ENCODE data around the gene BMP10.

Gene BMP10

GRCh38 chr2:68831686-68832232 lies 39.4 kb downstream of the BMP10 start:
- peak; percentile 85 for DNase-seq
- no peak overlapping the region for H3K27ac ChIP-seq (ENCODE audit: low read length, poor library complexity, severe bottlenecking)
- H3K9me3 ChIP-seq (ENCODE audit: control insufficient read depth, low read length): no peaks in the 10 kb centered on the region
- H2BK12ac ChIP-seq (ENCODE audit: low read length in 2 of 2): peak overlapping the region; percentile 82 to 83
- no peak overlapping the region for H3K23ac ChIP-seq (ENCODE audit: low read length in 2 of 2)
- H2AFZ ChIP-seq (ENCODE audit: low read depth, low read length): no peak overlapping the region
- no peak overlapping the region for H3K14ac ChIP-seq (ENCODE audit: low read length in 2 of 2)
- H2BK5ac ChIP-seq (ENCODE audit: low read depth, low read length, poor library complexity, severe bottlenecking): no peak overlapping the region
- H3K36me3 ChIP-seq (ENCODE audit: control insufficient read depth in 1 of 2, insufficient read depth in 2 of 2, low read depth in 1 of 2, low read length in 2 of 2): no peaks in the 10 kb centered on the region
- peaks cover 16% of the 10 kb centered on the region for H3K4me1 ChIP-seq (ENCODE audit: control insufficient read depth, insufficient read depth, low read depth, low read length)
- no peaks in the 10 kb centered on the region for H3K79me1 ChIP-seq (replicated peaks; ENCODE audit: low read length, poor library complexity, severe bottlenecking)
- 100% methylated on average over 1 of the region's 3 CpGs for WGBS
- H4K91ac ChIP-seq (ENCODE audit: low read length): peak overlapping the region; percentile 53
- H2BK120ac ChIP-seq (ENCODE audit: low read depth, low read length): peak overlapping the region; percentile 6
- peak overlapping the region in 1 of 2 experiments; percentile 69 for H3K18ac ChIP-seq (ENCODE audit: low read depth in 1 of 2, low read length in 2 of 2)
- H3K9ac ChIP-seq (ENCODE audit: low read length): peak overlapping the region; percentile 50
- H3K4me3 ChIP-seq (ENCODE audit: insufficient read depth in 1 of 2, low read depth in 1 of 2, low read length in 2 of 2): no peak overlapping the region
- peak overlapping the region; percentile 22 for H2AK5ac ChIP-seq (ENCODE audit: low read length, severe bottlenecking)
- no peaks in the 10 kb centered on the region for H3K27me3 ChIP-seq (ENCODE audit: control insufficient read depth in 1 of 2, insufficient read depth in 1 of 2, low read length in 2 of 2)
- H3K4me2 ChIP-seq (ENCODE audit: low read length, poor library complexity, severe bottlenecking): no peak overlapping the region
- H4K8ac ChIP-seq (ENCODE audit: low read length): peak overlapping the region; percentile 74
- peak overlapping the region; percentile 29 for H2BK15ac ChIP-seq (ENCODE audit: low read depth, poor library complexity, severe bottlenecking)
- peak overlapping the region; percentile 40 to 86 for H3K4ac ChIP-seq (ENCODE audit: low read depth in 1 of 2, low read length in 2 of 2)

GRCh38 chr2:68829749-68830148 lies 41.4 kb downstream of the BMP10 start:
- Histone ChIP-seq H2BK5ac (ENCODE audit: low read depth, low read length, poor library complexity, severe bottlenecking) (no peak overlapping the region), H3K4me2 (ENCODE audit: low read length, poor library complexity, severe bottlenecking) (no peak overlapping the region), H4K8ac (ENCODE audit: low read length) (peak overlapping the region; percentile 46), H3K9me3 (ENCODE audit: control insufficient read depth, low read length) (no peaks in the 10 kb centered on the region), H3K18ac (ENCODE audit: low read depth in 1 of 2, low read length in 2 of 2) (peak overlapping the region in 1 of 2 experiments; percentile 79), H3K4me3 (ENCODE audit: insufficient read depth in 1 of 2, low read depth in 1 of 2, low read length in 2 of 2) (peak overlapping the region in 1 of 2 experiments; percentile 15), H3K27me3 (ENCODE audit: control insufficient read depth in 1 of 2, insufficient read depth in 1 of 2, low read length in 2 of 2) (no peaks in the 10 kb centered on the region), H4K91ac (ENCODE audit: low read length) (no peak overlapping the region), H3K4me1 (ENCODE audit: control insufficient read depth, insufficient read depth, low read depth, low read length) (peaks cover 16% of the 10 kb centered on the region), H2AK5ac (ENCODE audit: low read length, severe bottlenecking) (peak overlapping the region; percentile 31), H3K4ac (ENCODE audit: low read depth in 1 of 2, low read length in 2 of 2) (peak overlapping the region in 1 of 2 experiments; percentile 90), H3K27ac (ENCODE audit: low read length, poor library complexity, severe bottlenecking) (peak overlapping the region; percentile 62), H3K9ac (ENCODE audit: low read length) (peak overlapping the region; percentile 51), H2BK15ac (ENCODE audit: low read depth, poor library complexity, severe bottlenecking) (no peak overlapping the region), H2BK12ac (ENCODE audit: low read length in 2 of 2) (peak overlapping the region; percentile 65 to 83), H3K79me1 (replicated peaks; ENCODE audit: low read length, poor library complexity, severe bottlenecking) (no peaks in the 10 kb centered on the region), H2BK120ac (ENCODE audit: low read depth, low read length) (peak overlapping the region; percentile 66), H3K14ac (ENCODE audit: low read length in 2 of 2) (no peak overlapping the region), H3K23ac (ENCODE audit: low read length in 2 of 2) (no peak overlapping the region), H2AFZ (ENCODE audit: low read depth, low read length) (no peak overlapping the region), H3K36me3 (ENCODE audit: control insufficient read depth in 1 of 2, insufficient read depth in 2 of 2, low read depth in 1 of 2, low read length in 2 of 2) (no peaks in the 10 kb centered on the region)
- DNase-seq: no peak
- 68% methylated on average over 2 of the region's 2 CpGs for WGBS

GRCh38 chr2:68828887-68829708 lies 42.1 kb downstream of the BMP10 start:
- Histone ChIP-seq H3K27me3 (ENCODE audit: control insufficient read depth in 1 of 2, insufficient read depth in 1 of 2, low read length in 2 of 2) (no peaks in the 10 kb centered on the region), H3K18ac (ENCODE audit: low read depth in 1 of 2, low read length in 2 of 2) (peak overlapping the region; percentile 71), H3K23ac (ENCODE audit: low read length in 2 of 2) (no peak overlapping the region), H3K14ac (ENCODE audit: low read length in 2 of 2) (no peak overlapping the region), H3K4ac (ENCODE audit: low read depth in 1 of 2, low read length in 2 of 2) (peak overlapping the region; percentile 1 to 83), H3K4me3 (ENCODE audit: insufficient read depth in 1 of 2, low read depth in 1 of 2, low read length in 2 of 2) (peak overlapping the region in 1 of 2 experiments; percentile 15), H3K79me1 (replicated peaks; ENCODE audit: low read length, poor library complexity, severe bottlenecking) (no peaks in the 10 kb centered on the region), H2BK120ac (ENCODE audit: low read depth, low read length) (peak overlapping the region; percentile 66), H4K8ac (ENCODE audit: low read length) (peak overlapping the region; percentile 62), H2AFZ (ENCODE audit: low read depth, low read length) (no peak overlapping the region), H3K4me1 (ENCODE audit: control insufficient read depth, insufficient read depth, low read depth, low read length) (peaks cover 16% of the 10 kb centered on the region), H2BK5ac (ENCODE audit: low read depth, low read length, poor library complexity, severe bottlenecking) (no peak overlapping the region), H3K27ac (ENCODE audit: low read length, poor library complexity, severe bottlenecking) (peak overlapping the region; percentile 62), H3K9me3 (ENCODE audit: control insufficient read depth, low read length) (no peaks in the 10 kb centered on the region), H4K91ac (ENCODE audit: low read length) (peak overlapping the region; percentile 79), H3K9ac (ENCODE audit: low read length) (peak overlapping the region; percentile 51), H2BK12ac (ENCODE audit: low read length in 2 of 2) (peak overlapping the region; percentile 93 to 96), H2BK15ac (ENCODE audit: low read depth, poor library complexity, severe bottlenecking) (no peak overlapping the region), H3K4me2 (ENCODE audit: low read length, poor library complexity, severe bottlenecking) (peak overlapping the region; percentile 41), H3K36me3 (ENCODE audit: control insufficient read depth in 1 of 2, insufficient read depth in 2 of 2, low read depth in 1 of 2, low read length in 2 of 2) (no peaks in the 10 kb centered on the region), H2AK5ac (ENCODE audit: low read length, severe bottlenecking) (no peak overlapping the region)
- 0% methylated on average over 8 of the region's 10 CpGs for WGBS
- peak; percentile 98 for DNase-seq

GRCh38 chr2:68827666-68828065 lies 43.5 kb downstream of the BMP10 start:
- H2AK5ac ChIP-seq (ENCODE audit: low read length, severe bottlenecking): peak overlapping the region; percentile 19
- H3K9ac ChIP-seq (ENCODE audit: low read length): no peak overlapping the region
- H3K79me1 ChIP-seq (replicated peaks; ENCODE audit: low read length, poor library complexity, severe bottlenecking): no peaks in the 10 kb centered on the region
- no peak overlapping the region for H2BK5ac ChIP-seq (ENCODE audit: low read depth, low read length, poor library complexity, severe bottlenecking)
- H2BK120ac ChIP-seq (ENCODE audit: low read depth, low read length): no peak overlapping the region
- H2AFZ ChIP-seq (ENCODE audit: low read depth, low read length): no peak overlapping the region
- 91% methylated on average over 4 of the region's 4 CpGs for whole genome bisulfite sequencing
- peak overlapping the region; percentile 77 for H2BK15ac ChIP-seq (ENCODE audit: low read depth, poor library complexity, severe bottlenecking)
- no peak overlapping the region for H3K23ac ChIP-seq (ENCODE audit: low read length in 2 of 2)
- H3K4me3 ChIP-seq (ENCODE audit: insufficient read depth in 1 of 2, low read depth in 1 of 2, low read length in 2 of 2): no peak overlapping the region
- H3K27ac ChIP-seq (ENCODE audit: low read length, poor library complexity, severe bottlenecking): no peak overlapping the region
- H3K18ac ChIP-seq (ENCODE audit: low read depth in 1 of 2, low read length in 2 of 2): peak overlapping the region; percentile 44 to 71
- peak overlapping the region; percentile 79 for H4K91ac ChIP-seq (ENCODE audit: low read length)
- H3K14ac ChIP-seq (ENCODE audit: low read length in 2 of 2): peak overlapping the region in 1 of 2 experiments; percentile 64
- H4K8ac ChIP-seq (ENCODE audit: low read length): peak overlapping the region; percentile 5
- no peaks in the 10 kb centered on the region for H3K27me3 ChIP-seq (ENCODE audit: control insufficient read depth in 1 of 2, insufficient read depth in 1 of 2, low read length in 2 of 2)
- no peak overlapping the region for H3K4me2 ChIP-seq (ENCODE audit: low read length, poor library complexity, severe bottlenecking)
- peaks cover 18% of the 10 kb centered on the region for H3K4me1 ChIP-seq (ENCODE audit: control insufficient read depth, insufficient read depth, low read depth, low read length)
- H2BK12ac ChIP-seq (ENCODE audit: low read length in 2 of 2): peak overlapping the region; percentile 75 to 93
- peak overlapping the region; percentile 20 to 73 for H3K4ac ChIP-seq (ENCODE audit: low read depth in 1 of 2, low read length in 2 of 2)
- H3K36me3 ChIP-seq (ENCODE audit: control insufficient read depth in 1 of 2, insufficient read depth in 2 of 2, low read depth in 1 of 2, low read length in 2 of 2): no peaks in the 10 kb centered on the region
- no peak for DNase-seq
- H3K9me3 ChIP-seq (ENCODE audit: control insufficient read depth, low read length): no peaks in the 10 kb centered on the region

Measured in mesenchymal stem cell (in vitro differentiated cells and primary cell).